MM.1S (cell line): ENCODE results near the gene SPATA13.

Source experiments
- DNase-seq: peaks from one replicate; pipeline ENCODE4 v3.0.0-alpha.2; 2015
- H2AFZ ChIP-seq: fragments of 300-600 bp; sonication (generic); 2 replicates; pipeline ENCODE4 v1.6.0; 2016; ENCODE audit warnings: antibody characterized with exemption, low read length
- H3F3A ChIP-seq: fragments of 300-600 bp; sonication (generic); 2 replicates; pipeline ENCODE4 v1.6.1; 2016; ENCODE audit warnings: mild to moderate bottlenecking, antibody characterized with exemption, low read length, moderate library complexity, mixed read lengths; ENCODE audit not compliant: insufficient read depth
- H3K27ac ChIP-seq: fragments of 300-600 bp; sonication (generic); 2 replicates; pipeline ENCODE4 v1.5.1; 2016; ENCODE audit warnings: mild to moderate bottlenecking, low read length
- H3K27me3 ChIP-seq: fragments of 300-600 bp; sonication (generic); replicated peaks from 2 replicates; pipeline ENCODE4 v1.6.0; 2016; ENCODE audit warnings: low read length; ENCODE audit not compliant: insufficient read depth
- H3K36me3 ChIP-seq: fragments of 300-600 bp; sonication (generic); replicated peaks from 2 replicates; pipeline ENCODE4 v1.6.1; 2016; ENCODE audit warnings: mild to moderate bottlenecking, low read length, mixed read lengths; ENCODE audit not compliant: insufficient read depth
- H3K4me1 ChIP-seq: fragments of 300-600 bp; sonication (generic); 2 replicates; pipeline ENCODE4 v1.6.1; 2016; ENCODE audit warnings: low read length, mixed read lengths
- H3K4me2 ChIP-seq: fragments of 300-600 bp; sonication (generic); 2 replicates; pipeline ENCODE4 v1.6.0; 2016; ENCODE audit warnings: low read depth, low read length
- H3K4me3 ChIP-seq: fragments of 300-600 bp; sonication (generic); 2 replicates; pipeline ENCODE4 v1.5.1; 2016; ENCODE audit warnings: low read length, mixed read lengths
- H3K79me2 ChIP-seq: fragments of 300-600 bp; sonication (generic); 2 replicates; pipeline ENCODE4 v1.6.1; 2016; ENCODE audit warnings: mixed run types, low read length, mixed read lengths
- H3K9ac ChIP-seq: fragments of 300-600 bp; sonication (generic); 2 replicates; pipeline ENCODE4 v1.6.1; 2016; ENCODE audit warnings: low read length, mixed read lengths
- H3K9me2 ChIP-seq: fragments of 300-600 bp; sonication (generic); replicated peaks from 2 replicates; pipeline ENCODE4 v1.6.1; 2016; ENCODE audit warnings: mild to moderate bottlenecking, low read length, mixed read lengths; ENCODE audit not compliant: insufficient read depth
- H3K9me3 ChIP-seq: fragments of 300-600 bp; sonication (generic); replicated peaks from 2 replicates; pipeline ENCODE4 v1.6.1; 2016; ENCODE audit warnings: mild to moderate bottlenecking, low read length, mixed read lengths; ENCODE audit not compliant: insufficient read depth
- H4K20me1 ChIP-seq: fragments of 300-600 bp; sonication (generic); 2 replicates; pipeline ENCODE4 v1.6.1; 2016; ENCODE audit warnings: mild to moderate bottlenecking, low read length, moderate library complexity, mixed read lengths; ENCODE audit not compliant: insufficient read depth
- CTCF ChIP-seq: fragments of 300-600 bp; sonication (generic); IDR thresholded peaks from 2 replicates; pipeline ENCODE4 v1.5.1; 2016; ENCODE audit warnings: antibody characterized with exemption, low read length, mixed read lengths
- EZH2 ChIP-seq: fragments of 300-600 bp; sonication (generic); optimal IDR thresholded peaks from 2 replicates; pipeline ENCODE3; 2017; ENCODE audit warnings: low read depth, mild to moderate bottlenecking, antibody characterized with exemption, low read length, mixed read lengths
- EZH2phosphoT487 ChIP-seq: fragments of 300-600 bp; sonication (generic); IDR thresholded peaks from 2 replicates; pipeline ENCODE4 v1.6.1; 2018; ENCODE audit warnings: antibody characterized with exemption, low read length

The SPATA13 gene

GRCh38 chr13:24301911-24302310, 141.4 kb downstream of the SPATA13 start:
- Histone ChIP-seq H2AFZ (no peak overlapping the region), H3K36me3 (no peaks in the 10 kb centered on the region), H3K79me2 (no peaks in the 10 kb centered on the region), H3K4me3 (no peak overlapping the region), H3K27me3 (no peaks in the 10 kb centered on the region), H3K4me2 (no peak overlapping the region), H3K9me2 (no peaks in the 10 kb centered on the region), H4K20me1 (no peaks in the 10 kb centered on the region), H3K27ac (no peak overlapping the region), H3F3A (no peaks in the 10 kb centered on the region), H3K4me1 (no peaks in the 10 kb centered on the region), H3K9ac (no peak overlapping the region), H3K9me3 (no peaks in the 10 kb centered on the region)
- TF ChIP-seq CTCF, result no peak
- TF ChIP-seq EZH2, result no peak
- DNase-seq, result no peak

- Histone ChIP-seq H3K4me2 (no peak overlapping the region), H3K4me1 (no peaks in the 10 kb centered on the region), H3K79me2 (no peaks in the 10 kb centered on the region), H3K4me3 (no peak overlapping the region), H3K36me3 (no peaks in the 10 kb centered on the region), H4K20me1 (no peaks in the 10 kb centered on the region), H3K9me2 (no peaks in the 10 kb centered on the region), H3K9ac (no peak overlapping the region), H3K27ac (no peak overlapping the region), H3K27me3 (no peaks in the 10 kb centered on the region), H3K9me3 (no peaks in the 10 kb centered on the region), H2AFZ (no peak overlapping the region), H3F3A (no peaks in the 10 kb centered on the region)
- no peak for TF ChIP-seq EZH2phosphoT487
- TF ChIP-seq EZH2, result no peak
- no peak for TF ChIP-seq CTCF
- no peak for DNase-seq
Observed at GRCh38 chr13:24304620-24305019, 144.1 kb downstream of the SPATA13 start.

GRCh38 chr13:24306632-24307031, 146.1 kb downstream of the SPATA13 start:
- H3K9me2 ChIP-seq, result no peaks in the 10 kb centered on the region
- no peak overlapping the region for H2AFZ ChIP-seq
- H3F3A ChIP-seq, result no peaks in the 10 kb centered on the region
- H3K9me3 ChIP-seq, result no peaks in the 10 kb centered on the region
- no peak overlapping the region for H3K9ac ChIP-seq
- H3K27me3 ChIP-seq, result no peaks in the 10 kb centered on the region
- H3K79me2 ChIP-seq, result no peaks in the 10 kb centered on the region
- H3K36me3 ChIP-seq, result no peaks in the 10 kb centered on the region
- no peak overlapping the region for H3K4me3 ChIP-seq
- H3K4me2 ChIP-seq, result no peak overlapping the region
- H4K20me1 ChIP-seq, result no peaks in the 10 kb centered on the region
- H3K4me1 ChIP-seq, result no peaks in the 10 kb centered on the region
- no peak overlapping the region for H3K27ac ChIP-seq
- DNase-seq, result no peak
- TF ChIP-seq EZH2phosphoT487 (no peak), CTCF (no peak), EZH2 (no peak)
